Measurements from ENCODE around the gene SLC9C1.

Gene SLC9C1

GRCh38 chr3:112131111-112131510, 162.9 kb downstream of the SLC9C1 start:
- no peak for DNase-seq (ENCODE audit: low read depth)

- no peak for DNase-seq (ENCODE audit: low read depth)
These were observed 163.4 kb downstream of the SLC9C1 start for GRCh38 chr3:112130638-112130993.

GRCh38 chr3:112129925-112130637, 163.9 kb downstream of the SLC9C1 start:
- no peak for DNase-seq (ENCODE audit: low read depth)

GRCh38 chr3:112128843-112129727, 164.9 kb downstream of the SLC9C1 start:
- DNase-seq (ENCODE audit: low read depth): peak; percentile 69

- DNase-seq (ENCODE audit: low read depth): no peak
These were observed 166.2 kb downstream of the SLC9C1 start for GRCh38 chr3:112127522-112128494.

GRCh38 chr3:112126511-112126911, 167.5 kb downstream of the SLC9C1 start:
- DNase-seq (ENCODE audit: low read depth): peak; percentile 21

- DNase-seq (ENCODE audit: low read depth): no peak
These were observed 169.0 kb downstream of the SLC9C1 start for GRCh38 chr3:112124907-112125607.

- no peak for DNase-seq (ENCODE audit: low read depth)
These were observed 170.5 kb downstream of the SLC9C1 start for GRCh38 chr3:112123548-112123947.

- DNase-seq (ENCODE audit: low read depth): no peak
These were observed 171.1 kb downstream of the SLC9C1 start for GRCh38 chr3:112122870-112123269.

GRCh38 chr3:112121577-112122547, 172.2 kb downstream of the SLC9C1 start:
- DNase-seq (ENCODE audit: low read depth): no peak

GRCh38 chr3:112119962-112120836, 173.8 kb downstream of the SLC9C1 start:
- no peak for DNase-seq (ENCODE audit: low read depth)

GRCh38 chr3:112117841-112118571, 176.0 kb downstream of the SLC9C1 start:
- DNase-seq (ENCODE audit: low read depth): no peak

GRCh38 chr3:112117415-112117814, 176.6 kb downstream of the SLC9C1 start:
- DNase-seq (ENCODE audit: low read depth): no peak

GRCh38 chr3:112116748-112117186, 177.2 kb downstream of the SLC9C1 start:
- no peak for DNase-seq (ENCODE audit: low read depth)

- DNase-seq (ENCODE audit: low read depth): no peak
These were observed 178.1 kb downstream of the SLC9C1 start for GRCh38 chr3:112115806-112116383.

- DNase-seq (ENCODE audit: low read depth): no peak
These were observed 178.8 kb downstream of the SLC9C1 start for GRCh38 chr3:112115161-112115739.

- DNase-seq (ENCODE audit: low read depth): no peak
These were observed 179.3 kb downstream of the SLC9C1 start for GRCh38 chr3:112114576-112115160.
